ENCODE results near the gene FCMR.

The FCMR gene

GRCh38 chr1:206867239-206867638, 54.5 kb downstream of the FCMR start:
- H3K27me3 Mint-ChIP-seq (ENCODE audit: low read depth, poor library complexity), result peaks cover 59% of the 10 kb centered on the region
- no peak overlapping the region for H3K27ac Mint-ChIP-seq
- H3K9me3 Mint-ChIP-seq, result peaks cover 2% of the 10 kb centered on the region
- H3K36me3 Mint-ChIP-seq (ENCODE audit: low read depth), result no peaks in the 10 kb centered on the region
- DNase-seq, result no peak
- peaks cover 7% of the 10 kb centered on the region for H3K4me1 Mint-ChIP-seq
- H3K4me3 Mint-ChIP-seq, result no peak overlapping the region
- TF ChIP-seq, protein P1, sequence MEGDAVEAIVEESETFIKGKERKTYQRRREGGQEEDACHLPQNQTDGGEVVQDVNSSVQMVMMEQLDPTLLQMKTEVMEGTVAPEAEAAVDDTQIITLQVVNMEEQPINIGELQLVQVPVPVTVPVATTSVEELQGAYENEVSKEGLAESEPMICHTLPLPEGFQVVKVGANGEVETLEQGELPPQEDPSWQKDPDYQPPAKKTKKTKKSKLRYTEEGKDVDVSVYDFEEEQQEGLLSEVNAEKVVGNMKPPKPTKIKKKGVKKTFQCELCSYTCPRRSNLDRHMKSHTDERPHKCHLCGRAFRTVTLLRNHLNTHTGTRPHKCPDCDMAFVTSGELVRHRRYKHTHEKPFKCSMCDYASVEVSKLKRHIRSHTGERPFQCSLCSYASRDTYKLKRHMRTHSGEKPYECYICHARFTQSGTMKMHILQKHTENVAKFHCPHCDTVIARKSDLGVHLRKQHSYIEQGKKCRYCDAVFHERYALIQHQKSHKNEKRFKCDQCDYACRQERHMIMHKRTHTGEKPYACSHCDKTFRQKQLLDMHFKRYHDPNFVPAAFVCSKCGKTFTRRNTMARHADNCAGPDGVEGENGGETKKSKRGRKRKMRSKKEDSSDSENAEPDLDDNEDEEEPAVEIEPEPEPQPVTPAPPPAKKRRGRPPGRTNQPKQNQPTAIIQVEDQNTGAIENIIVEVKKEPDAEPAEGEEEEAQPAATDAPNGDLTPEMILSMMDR (IDR thresholded peaks at IDR 0.05), result no peak

GRCh38 chr1:206866062-206866461, 55.7 kb downstream of the FCMR start:
- no peaks in the 10 kb centered on the region for H3K9me3 Mint-ChIP-seq
- TF ChIP-seq, protein P1 (IDR thresholded peaks at IDR 0.05), result no peak
- H3K4me1 Mint-ChIP-seq, result peaks cover 7% of the 10 kb centered on the region
- peaks cover 70% of the 10 kb centered on the region for H3K27me3 Mint-ChIP-seq (ENCODE audit: low read depth, poor library complexity)
- no peak for DNase-seq
- H3K27ac Mint-ChIP-seq, result no peak overlapping the region
- no peak overlapping the region for H3K4me3 Mint-ChIP-seq
- H3K36me3 Mint-ChIP-seq (ENCODE audit: low read depth), result no peaks in the 10 kb centered on the region

GRCh38 chr1:206864939-206865671, 56.6 kb downstream of the FCMR start, which contains the start of gene IL20:
TSS of gene IL20 (plus strand) at chr1:206865623. CDS start at chr1:206865853, 230 bp downstream.
- no peaks in the 10 kb centered on the region for H3K9me3 Mint-ChIP-seq
- no peaks in the 10 kb centered on the region for H3K36me3 Mint-ChIP-seq (ENCODE audit: low read depth)
- peaks cover 69% of the 10 kb centered on the region for H3K27me3 Mint-ChIP-seq (ENCODE audit: low read depth, poor library complexity)
- no peak within 1 kb of the TSS for H3K4me3 Mint-ChIP-seq
- TF ChIP-seq, protein P1 (IDR thresholded peaks at IDR 0.05), result peak; percentile 80
- peaks cover 7% of the 10 kb centered on the region for H3K4me1 Mint-ChIP-seq
- peak; percentile 78 for DNase-seq
- H3K27ac Mint-ChIP-seq, result no peak within 1 kb of the TSS

GRCh38 chr1:206863266-206863665, 58.5 kb downstream of the FCMR start:
- H3K27me3 Mint-ChIP-seq (ENCODE audit: low read depth, poor library complexity), result peaks cover 64% of the 10 kb centered on the region
- no peak for DNase-seq
- H3K4me1 Mint-ChIP-seq, result peaks cover 7% of the 10 kb centered on the region
- H3K36me3 Mint-ChIP-seq (ENCODE audit: low read depth), result no peaks in the 10 kb centered on the region
- TF ChIP-seq, protein P1 (IDR thresholded peaks at IDR 0.05), result no peak
- no peak overlapping the region for H3K4me3 Mint-ChIP-seq
- H3K9me3 Mint-ChIP-seq, result no peaks in the 10 kb centered on the region
- no peak overlapping the region for H3K27ac Mint-ChIP-seq

GRCh38 chr1:206860165-206860564, 61.6 kb downstream of the FCMR start:
- TF ChIP-seq, protein P1 (IDR thresholded peaks at IDR 0.05), result no peak
- peaks cover 7% of the 10 kb centered on the region for H3K4me1 Mint-ChIP-seq
- DNase-seq, result no peak
- H3K4me3 Mint-ChIP-seq, result no peak overlapping the region
- H3K27ac Mint-ChIP-seq, result no peak overlapping the region
- no peaks in the 10 kb centered on the region for H3K36me3 Mint-ChIP-seq (ENCODE audit: low read depth)
- H3K9me3 Mint-ChIP-seq, result no peaks in the 10 kb centered on the region
- peaks cover 47% of the 10 kb centered on the region for H3K27me3 Mint-ChIP-seq (ENCODE audit: low read depth, poor library complexity)

DNA sequence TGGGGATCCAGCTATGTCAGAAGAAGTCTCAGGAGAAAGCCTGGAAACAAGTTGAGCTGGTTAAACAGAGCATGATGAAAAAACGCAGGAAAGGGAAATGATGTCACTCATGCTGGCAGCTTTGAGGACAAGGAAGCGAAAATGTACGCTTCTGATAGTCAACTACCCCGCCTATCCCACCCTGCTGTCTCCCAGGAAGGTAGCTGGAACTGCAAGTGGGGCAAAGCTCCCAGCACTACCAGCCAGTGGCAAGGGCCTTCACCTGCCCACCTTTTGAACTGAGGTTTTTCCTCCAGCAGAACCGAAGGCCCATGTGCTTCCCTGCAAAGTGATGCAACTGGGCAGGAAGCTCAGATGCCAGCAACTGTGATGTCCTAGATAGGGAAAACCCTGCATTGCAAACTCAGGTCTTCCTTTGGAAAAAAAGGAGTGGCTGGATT, 62.6 kb downstream of the FCMR start:
- peaks cover 47% of the 10 kb centered on the region for H3K27me3 Mint-ChIP-seq (ENCODE audit: low read depth, poor library complexity)
- peaks cover 7% of the 10 kb centered on the region for H3K4me1 Mint-ChIP-seq
- no peak for DNase-seq
- peaks cover 3% of the 10 kb centered on the region for H3K9me3 Mint-ChIP-seq
- H3K4me3 Mint-ChIP-seq, result no peak overlapping the region
- H3K36me3 Mint-ChIP-seq (ENCODE audit: low read depth), result no peaks in the 10 kb centered on the region
- H3K27ac Mint-ChIP-seq, result no peak overlapping the region
- TF ChIP-seq, protein P1 (IDR thresholded peaks at IDR 0.05), result no peak
